Medulla oblongata (tissue), 1 donor: ENCODE data around the gene DHX40.
"Not testable (repeated sequence)": the region's sequence is repeated elsewhere in the genome, so short reads cannot be mapped to it uniquely, and the experiment has no call there.

ENCODE experiments used
- DNase-seq: peaks from one replicate; pipeline ENCODE4 v3.0.0-alpha.2; 2015; ENCODE audit errors: extremely low spot score

DHX40 gene

GRCh38 chr17:59561042-59561441 lies 4.4 kb upstream of the DHX40 start:
- peak; percentile 58 for DNase-seq

GRCh38 chr17:59565959-59566324 lies 532 bp downstream of the DHX40 start:
- peak; percentile 75 for DNase-seq

GRCh38 chr17:59569151-59569550 lies 3.7 kb downstream of the DHX40 start:
- DNase-seq: not testable (repeated sequence)

- DNase-seq: no peak
These were observed 7.0 kb downstream of the DHX40 start for GRCh38 chr17:59572301-59572924.

GRCh38 chr17:59584168-59584567 lies 18.8 kb downstream of the DHX40 start:
- DNase-seq: not testable (repeated sequence)

- no peak for DNase-seq
These were observed 34.8 kb downstream of the DHX40 start for GRCh38 chr17:59600169-59600568.

- no peak for DNase-seq
These were observed 35.7 kb downstream of the DHX40 start for GRCh38 chr17:59601130-59601529.

- no peak for DNase-seq
These were observed 41.7 kb downstream of the DHX40 start for GRCh38 chr17:59607061-59607460.

- no peak for DNase-seq
These were observed 42.5 kb downstream of the DHX40 start for GRCh38 chr17:59607817-59608403.

GRCh38 chr17:59611503-59611902 lies 46.1 kb downstream of the DHX40 start:
- DNase-seq: no peak

- DNase-seq: no peak
These were observed 51.0 kb downstream of the DHX40 start for GRCh38 chr17:59616253-59616920.

GRCh38 chr17:59617156-59617732 lies 51.8 kb downstream of the DHX40 start:
- DNase-seq: no peak

- no peak for DNase-seq
These were observed 53.6 kb downstream of the DHX40 start for GRCh38 chr17:59619035-59619297.

- peak; percentile 98 for DNase-seq
These were observed 54.1 kb downstream of the DHX40 start, which contains the start of gene CLTC for GRCh38 chr17:59619298-59620063. CLTC (plus strand) TSS chr17:59619895; CDS start chr17:59620132, 237 bp downstream.

- no peak for DNase-seq
These were observed 54.6 kb downstream of the DHX40 start for GRCh38 chr17:59620064-59620359.

GRCh38 chr17:59620518-59621259 lies 55.3 kb downstream of the DHX40 start:
- DNase-seq: peak; percentile 66

GRCh38 chr17:59621771-59622170 lies 56.4 kb downstream of the DHX40 start:
- DNase-seq: no peak

GRCh38 chr17:59623151-59623550 lies 57.7 kb downstream of the DHX40 start:
- no peak for DNase-seq

- DNase-seq: no peak
These were observed 61.3 kb downstream of the DHX40 start for GRCh38 chr17:59626756-59627155.

GRCh38 chr17:59627274-59627673 lies 61.9 kb downstream of the DHX40 start:
- DNase-seq: no peak

GRCh38 chr17:59627770-59628171 lies 62.4 kb downstream of the DHX40 start:
- DNase-seq: peak; percentile 25

- DNase-seq: no peak
These were observed 63.8 kb downstream of the DHX40 start for GRCh38 chr17:59629174-59629573.
